ENCODE data around the gene EFCAB6.

EFCAB6 gene

GRCh38 chr22:43530349-43531201 lies 281.5 kb downstream of the EFCAB6 start:
- DNase-seq (ENCODE audit: low spot score) = no peak

GRCh38 chr22:43529934-43530333 lies 282.2 kb downstream of the EFCAB6 start:
- no peak for DNase-seq (ENCODE audit: low spot score)

- no peak for DNase-seq (ENCODE audit: low spot score)
These were observed 282.6 kb downstream of the EFCAB6 start for GRCh38 chr22:43529461-43529860.

- no peak for DNase-seq (ENCODE audit: low spot score)
These were observed 283.3 kb downstream of the EFCAB6 start for GRCh38 chr22:43528601-43529360.

GRCh38 chr22:43526946-43527345 lies 285.2 kb downstream of the EFCAB6 start:
- DNase-seq (ENCODE audit: low spot score) = no peak

- DNase-seq (ENCODE audit: low spot score) = no peak
These were observed 285.9 kb downstream of the EFCAB6 start for GRCh38 chr22:43526117-43526655.

GRCh38 chr22:43521716-43522115 lies 290.4 kb downstream of the EFCAB6 start:
- DNase-seq (ENCODE audit: low spot score) = no peak

- DNase-seq (ENCODE audit: low spot score) = no peak
These were observed 291.5 kb downstream of the EFCAB6 start for GRCh38 chr22:43520632-43521039.

- DNase-seq (ENCODE audit: low spot score) = no peak
These were observed 295.0 kb downstream of the EFCAB6 start for GRCh38 chr22:43516996-43517635.

- no peak for DNase-seq (ENCODE audit: low spot score)
These were observed 295.7 kb downstream of the EFCAB6 start for GRCh38 chr22:43516386-43516785.

GRCh38 chr22:43515902-43516301 lies 296.2 kb downstream of the EFCAB6 start:
- DNase-seq (ENCODE audit: low spot score) = no peak

GRCh38 chr22:43515411-43515810 lies 296.7 kb downstream of the EFCAB6 start:
- no peak for DNase-seq (ENCODE audit: low spot score)

- no peak for DNase-seq (ENCODE audit: low spot score)
These were observed 297.5 kb downstream of the EFCAB6 start for GRCh38 chr22:43514476-43515157.

GRCh38 chr22:43512279-43512678 lies 299.8 kb downstream of the EFCAB6 start:
- DNase-seq (ENCODE audit: low spot score) = no peak

- no peak for DNase-seq (ENCODE audit: low spot score)
These were observed 300.7 kb downstream of the EFCAB6 start for GRCh38 chr22:43511276-43511910.

GRCh38 chr22:43510281-43511070 lies 301.6 kb downstream of the EFCAB6 start:
- DNase-seq (ENCODE audit: low spot score) = no peak

- DNase-seq (ENCODE audit: low spot score) = no peak
These were observed 302.8 kb downstream of the EFCAB6 start for GRCh38 chr22:43509337-43509736.

- DNase-seq (ENCODE audit: low spot score) = no peak
These were observed 303.6 kb downstream of the EFCAB6 start for GRCh38 chr22:43508489-43508888.

GRCh38 chr22:43507235-43507634 lies 304.9 kb downstream of the EFCAB6 start:
- no peak for DNase-seq (ENCODE audit: low spot score)

- no peak for DNase-seq (ENCODE audit: low spot score)
These were observed 305.6 kb downstream of the EFCAB6 start for GRCh38 chr22:43506487-43506886.

- no peak for DNase-seq (ENCODE audit: low spot score)
These were observed 306.2 kb downstream of the EFCAB6 start for GRCh38 chr22:43505896-43506295.

Measured in AG20443 (cell line).